Muscle of arm (tissue), 12 donors: Measurements from ENCODE around the gene SNX13. TPM values are rescaled to one million over a fixed set of nuclear protein-coding genes. Genes with fewer than 3 reads are reported as not detected.

Experiments
- DNase-seq: peaks from one replicate; pipeline ENCODE4 v3.0.0-alpha.2; 2013
- polyA plus RNA-seq, 12 donors: library from polyadenylated mRNA; unstranded; fragments of 120-200 nt; gene quantifications; one replicate each; pipeline ENCODE4 v1.2.1, GENCODE V29; 2013; ENCODE audit not compliant: insufficient read length in 12 of 12

Gene SNX13
- polyA plus RNA-seq, 12 donors: 20.9 to 34.9 (median 25.7) TPM; not detected in 1

GRCh38 chr7:17782216-17782549 is 158.1 kb downstream of the SNX13 start:
- DNase-seq: no peak

- no peak for DNase-seq
These were observed 158.6 kb downstream of the SNX13 start for GRCh38 chr7:17781491-17782215.

GRCh38 chr7:17779381-17779780 is 160.9 kb downstream of the SNX13 start:
- no peak for DNase-seq

GRCh38 chr7:17774716-17775288 is 165.5 kb downstream of the SNX13 start:
- no peak for DNase-seq

GRCh38 chr7:17774248-17774647 is 166.0 kb downstream of the SNX13 start:
- DNase-seq: no peak

GRCh38 chr7:17773289-17773626 is 167.0 kb downstream of the SNX13 start:
- no peak for DNase-seq

GRCh38 chr7:17772581-17773288 is 167.6 kb downstream of the SNX13 start:
- DNase-seq: no peak

GRCh38 chr7:17771901-17772408 is 168.3 kb downstream of the SNX13 start:
- DNase-seq: no peak

GRCh38 chr7:17770710-17771375 is 169.5 kb downstream of the SNX13 start:
- DNase-seq: no peak

GRCh38 chr7:17769918-17770317 is 170.4 kb downstream of the SNX13 start:
- peak; percentile 48 for DNase-seq

GRCh38 chr7:17758008-17758407 is 182.3 kb downstream of the SNX13 start:
- no peak for DNase-seq

- DNase-seq: no peak
These were observed 194.2 kb downstream of the SNX13 start for GRCh38 chr7:17746020-17746530.

- DNase-seq: no peak
These were observed 194.7 kb downstream of the SNX13 start for GRCh38 chr7:17745610-17746009.

- no peak for DNase-seq
These were observed 197.0 kb downstream of the SNX13 start for GRCh38 chr7:17743316-17743715.

GRCh38 chr7:17741426-17741825 is 198.9 kb downstream of the SNX13 start:
- no peak for DNase-seq

Other genes starting within 250 kb of the SNX13 start
- gene PRPS1L1, start 87.4 kb upstream of the SNX13 start, polyA plus RNA-seq: not detected